ENCODE measurements around the gene PHC2. TPM values are rescaled to one million over a fixed set of nuclear protein-coding genes. Genes with fewer than 3 reads are reported as not detected.

PHC2 gene
- total and polyA plus RNA-seq, 8 donors = 70.8 to 140 (median 109) TPM

DNA sequence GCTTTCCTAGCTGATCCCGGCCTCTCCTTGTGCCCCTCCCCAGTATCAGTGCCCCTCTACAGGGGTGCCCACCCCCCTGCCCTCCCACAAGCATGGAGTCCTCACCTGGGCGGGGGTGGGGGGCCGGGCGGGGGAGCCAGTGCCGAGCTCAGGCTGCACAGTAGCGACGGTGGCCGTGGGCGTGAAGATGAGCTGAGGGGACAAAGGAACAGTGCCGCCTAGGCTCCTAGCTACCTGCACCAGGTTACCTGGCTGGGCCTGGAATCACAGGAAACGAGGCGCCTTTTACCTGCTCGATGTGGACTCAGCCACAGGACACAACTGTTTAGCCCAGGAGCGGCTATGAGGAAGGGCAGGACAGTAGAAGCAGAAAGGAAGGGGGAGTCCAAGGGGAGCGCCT, 62.5 kb downstream of the PHC2 start:
- no peak for TF ChIP-seq POLR2A (IDR thresholded peaks at IDR 0.05)
- no peak for TF ChIP-seq CTCF (IDR thresholded peaks at IDR 0.05)
- no peak for TF ChIP-seq POLR2AphosphoS5 (IDR thresholded peaks at IDR 0.05)
- TF ChIP-seq EP300 (IDR thresholded peaks at IDR 0.05) = no peak
- Histone ChIP-seq H3K36me3 (peaks cover 0 to 54% (median 34%) of the 10 kb centered on the region in 4 donors), H3K27ac (no peak overlapping the region), H3K9me3 (no peaks in the 10 kb centered on the region), H3K4me1 (peaks cover 24 to 50% (median 46%) of the 10 kb centered on the region in 4 donors), H3K4me3 (no peak overlapping the region), H3K27me3 (no peaks in the 10 kb centered on the region)
- intact Hi-C loops (cut with DNase I; ENCODE audit: low total_unique reads) = loop anchor here (10.0 kb wide), 1 partner anchor 96 kb away; no protein-coding TSS in a partner anchor
- WGBS, 5 donors = 81 to 93% (median 86%) methylated on average over 14 to 15 of the region's 15 CpGs
- DNase-seq = no peak

DNA sequence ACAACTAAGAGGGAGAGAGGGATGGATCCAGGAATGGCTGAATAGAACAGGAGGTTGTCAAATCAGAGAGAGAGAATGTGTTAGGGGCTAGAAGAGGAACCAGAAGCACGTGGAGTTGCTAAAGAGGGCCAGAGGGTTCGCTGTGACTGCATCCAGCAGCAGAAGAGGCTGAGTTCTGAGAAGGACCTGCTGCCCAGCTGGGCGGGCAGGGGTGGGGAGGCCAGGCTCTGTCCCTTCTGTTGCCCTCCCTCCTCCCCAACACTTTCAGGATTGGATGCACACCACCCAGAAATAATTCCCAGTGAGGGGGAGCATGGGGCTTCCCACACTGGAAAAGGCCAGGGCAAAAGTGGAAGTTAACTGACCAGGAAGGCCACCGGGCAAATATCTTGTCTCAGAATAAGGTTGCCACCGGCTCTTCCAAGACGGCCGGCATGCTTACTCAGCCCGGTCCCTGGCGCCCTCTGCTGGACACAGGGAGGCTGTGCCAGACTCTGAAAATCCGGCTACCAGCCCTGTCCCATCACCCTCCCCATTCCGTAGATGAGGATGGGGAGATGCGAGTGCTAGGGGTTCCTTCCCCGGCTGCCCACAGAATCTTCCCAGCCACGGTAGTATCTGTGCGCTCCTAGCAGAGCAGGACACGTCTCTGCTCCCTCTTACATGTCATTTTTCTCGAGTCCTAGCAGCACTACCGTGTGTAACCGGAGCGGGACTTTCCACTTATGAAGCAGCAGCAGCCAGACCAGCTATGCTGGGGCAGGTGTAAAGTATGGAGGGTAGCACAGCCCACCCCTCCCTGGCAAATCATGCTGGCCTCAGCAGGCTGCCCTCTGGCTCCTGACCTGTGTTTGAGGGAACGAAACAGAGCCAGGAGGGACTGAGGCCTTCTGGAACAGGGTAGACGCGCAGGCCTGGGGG, 63.1 kb downstream of the PHC2 start:
- intact Hi-C loops (cut with DNase I; ENCODE audit: low total_unique reads) = loop anchor here (2.0 to 10.0 kb wide), 2 partner anchors 71 to 97 kb away; no protein-coding TSS in a partner anchor
- H3K27ac ChIP-seq = peak overlapping the region in 4 of 5 donors; percentile 7 to 84 (median 60)
- peaks cover 0 to 51% (median 32%) of the 10 kb centered on the region in 4 donors for H3K36me3 ChIP-seq
- H3K27me3 ChIP-seq = no peaks in the 10 kb centered on the region
- H3K4me3 ChIP-seq = no peak overlapping the region
- 29 to 37% (median 32%) methylated on average over 18 to 23 of the region's 23 CpGs for WGBS, 5 donors
- TF ChIP-seq EP300 (IDR thresholded peaks at IDR 0.05) = no peak
- TF ChIP-seq CTCF (IDR thresholded peaks at IDR 0.05) = peak in 6 of 7 experiments; percentile 31 to 97 (median 95)
- peak in 2 of 3 donors; percentile 20 to 66 for TF ChIP-seq POLR2AphosphoS5 (IDR thresholded peaks at IDR 0.05)
- no peak for TF ChIP-seq POLR2A (IDR thresholded peaks at IDR 0.05)
- DNase-seq = peak; percentile 92 to 94
- H3K9me3 ChIP-seq = no peaks in the 10 kb centered on the region
- H3K4me1 ChIP-seq = peaks cover 24 to 57% (median 52%) of the 10 kb centered on the region in 4 donors

- peak in 1 of 2 donors; percentile 55 for DNase-seq
- Histone ChIP-seq H3K9me3 (no peaks in the 10 kb centered on the region), H3K27me3 (no peaks in the 10 kb centered on the region), H3K4me3 (no peak overlapping the region), H3K4me1 (peaks cover 24 to 63% (median 53%) of the 10 kb centered on the region in 4 donors), H3K36me3 (peaks cover 0 to 43% (median 24%) of the 10 kb centered on the region in 4 donors), H3K27ac (peak overlapping the region in 4 of 5 donors; percentile 7 to 84 (median 76))
- TF ChIP-seq POLR2AphosphoS5 (IDR thresholded peaks at IDR 0.05) (no peak), POLR2A (IDR thresholded peaks at IDR 0.05) (no peak), EP300 (IDR thresholded peaks at IDR 0.05) (no peak), CTCF (IDR thresholded peaks at IDR 0.05) (no peak)
- WGBS, 5 donors = 79 to 82% (median 81%) methylated on average over 14 of the region's 14 CpGs
- intact Hi-C loops (cut with DNase I; ENCODE audit: low total_unique reads) = loop anchor here (2.0 to 10.0 kb wide), 2 partner anchors 70 to 98 kb away; no protein-coding TSS in a partner anchor
These were observed 64.0 kb downstream of the PHC2 start for GRCh38 chr1:33366762-33367484.

DNA sequence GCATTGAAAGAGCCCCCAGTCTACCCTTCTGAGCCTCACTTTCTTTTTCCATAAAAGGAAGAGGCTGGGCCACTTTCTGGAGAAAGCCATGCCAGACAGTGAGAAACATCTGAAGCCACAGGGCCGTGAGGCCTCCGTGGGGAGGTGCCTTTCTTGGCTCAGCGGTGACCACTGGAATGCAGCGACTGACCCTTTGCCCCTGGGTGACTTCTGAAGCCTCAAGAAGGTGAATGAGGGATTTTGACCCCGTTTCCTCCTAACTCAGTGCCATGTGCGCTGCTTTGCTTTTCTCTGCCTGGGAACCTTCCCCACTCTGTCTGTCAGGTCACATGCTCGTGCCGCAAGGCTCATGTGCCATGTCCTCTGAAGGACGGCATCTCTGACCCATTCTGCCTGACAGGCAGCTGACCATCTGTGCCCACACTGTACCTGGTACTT, 65.3 kb downstream of the PHC2 start:
- Histone ChIP-seq H3K4me1 (peaks cover 24 to 63% (median 53%) of the 10 kb centered on the region in 4 donors), H3K9me3 (no peaks in the 10 kb centered on the region), H3K36me3 (peaks cover 0 to 30% (median 16%) of the 10 kb centered on the region in 4 donors), H3K4me3 (no peak overlapping the region), H3K27ac (peak overlapping the region in 4 of 5 donors; percentile 25 to 84 (median 76)), H3K27me3 (no peaks in the 10 kb centered on the region)
- TF ChIP-seq POLR2AphosphoS5 (IDR thresholded peaks at IDR 0.05) (peak in 1 of 3 donors; percentile 11), POLR2A (IDR thresholded peaks at IDR 0.05) (no peak)
- peak in 1 of 2 donors; percentile 47 for DNase-seq
- 58 to 74% (median 63%) methylated on average over 9 of the region's 9 CpGs for WGBS, 5 donors
- intact Hi-C loops (cut with DNase I; ENCODE audit: low total_unique reads) = loop anchor here (10.0 kb wide), 1 partner anchor 99 kb away; no protein-coding TSS in a partner anchor
